ENCODE results near the gene NEK10. TPM values are rescaled to one million over a fixed set of nuclear protein-coding genes. Genes with fewer than 3 reads are reported as not detected.

Gene NEK10
- total RNA-seq, 1 experiment from 2014 or later, result 1.7 TPM

GRCh38 chr3:27319847-27320526 is 49.2 kb downstream of the NEK10 start:
- intact Hi-C loops (cut with micrococcal nuclease), result loop anchor here (10.0 kb wide), 1 partner anchor 1005 kb away; no protein-coding TSS in a partner anchor
- Histone ChIP-seq H3K4me3 (ENCODE audit: low read length) (no peak overlapping the region), H3K4me1 (ENCODE audit: insufficient read depth, low read length) (no peaks in the 10 kb centered on the region), H3K4me2 (ENCODE audit: low read length) (no peak overlapping the region), H3K27me3 (ENCODE audit: low read length) (no peaks in the 10 kb centered on the region), H3K9me3 (ENCODE audit: low read length) (no peaks in the 10 kb centered on the region), H3K79me2 (ENCODE audit: low read length) (no peaks in the 10 kb centered on the region), H3K9ac (ENCODE audit: low read length) (no peak overlapping the region), H3K36me3 (ENCODE audit: low read depth, low read length) (no peaks in the 10 kb centered on the region), H2AFZ (ENCODE audit: low read length) (no peak overlapping the region), H3F3A (ENCODE audit: low read length, unreplicated experiment) (no peaks in the 10 kb centered on the region), H4K20me1 (ENCODE audit: low read length) (no peaks in the 10 kb centered on the region), H3K9me2 (replicated peaks; ENCODE audit: low read length) (no peaks in the 10 kb centered on the region), H3K27ac (ENCODE audit: low read length) (no peak overlapping the region)
- TF ChIP-seq CTCF (conservative IDR thresholded peaks at IDR 0.05; ENCODE audit: low read depth, low read length) (no peak), EZH2phosphoT487 (IDR thresholded peaks at IDR 0.05; ENCODE audit: borderline replicate concordance, low read length) (no peak), EZH2 (IDR thresholded peaks at IDR 0.05; ENCODE audit: low read length, unreplicated experiment) (no peak)
- ChIA-PET POLR2A (ENCODE audit: unreplicated experiment) (no interaction called here), CTCF (no interaction called here)
- DNase-seq (no peak), ATAC-seq (no peak)
- BruUV-seq (replicated peaks), result no TSS peak

- no peaks in the 10 kb centered on the region for H3K4me1 ChIP-seq (ENCODE audit: insufficient read depth, low read length)
- POLR2A ChIA-PET (ENCODE audit: unreplicated experiment), result interaction anchor here (0.6 kb wide), 1 partner anchor 162 kb away, joined by 5 read pairs; no protein-coding TSS in a partner anchor
Measured at GRCh38 chr3:27319304-27319703, 49.9 kb downstream of the NEK10 start.

More at GRCh38 chr3:27319304-27319703, 49.9 kb downstream of the NEK10 start:
- Histone ChIP-seq H3F3A (ENCODE audit: low read length, unreplicated experiment) (no peaks in the 10 kb centered on the region), H3K27me3 (ENCODE audit: low read length) (no peaks in the 10 kb centered on the region), H3K36me3 (ENCODE audit: low read depth, low read length) (no peaks in the 10 kb centered on the region), H3K9me3 (ENCODE audit: low read length) (no peaks in the 10 kb centered on the region), H4K20me1 (ENCODE audit: low read length) (no peaks in the 10 kb centered on the region), H2AFZ (ENCODE audit: low read length) (no peak overlapping the region), H3K79me2 (ENCODE audit: low read length) (no peaks in the 10 kb centered on the region), H3K27ac (ENCODE audit: low read length) (no peak overlapping the region), H3K4me3 (ENCODE audit: low read length) (no peak overlapping the region), H3K4me2 (ENCODE audit: low read length) (no peak overlapping the region), H3K9me2 (replicated peaks; ENCODE audit: low read length) (no peaks in the 10 kb centered on the region), H3K9ac (ENCODE audit: low read length) (no peak overlapping the region)
- CTCF ChIA-PET, result no interaction called here
- BruUV-seq (replicated peaks), result no TSS peak
- intact Hi-C loops (cut with micrococcal nuclease), result loop anchor here (10.0 kb wide), 1 partner anchor 1005 kb away; no protein-coding TSS in a partner anchor
- no peak for ATAC-seq
- TF ChIP-seq CTCF (conservative IDR thresholded peaks at IDR 0.05; ENCODE audit: low read depth, low read length) (no peak), EZH2phosphoT487 (IDR thresholded peaks at IDR 0.05; ENCODE audit: borderline replicate concordance, low read length) (no peak)
- DNase-seq, result no peak

All from PC-3 (cell line).